ENCODE data around the gene CBX4.

GRCh38 chr17:79875511-79875910, 36.3 kb upstream of the CBX4 start:
- TF ChIP-seq CTCF (optimal IDR thresholded peaks at IDR 0.05 in 1 of 3, IDR thresholded peaks at IDR 0.05 in 1 of 3, conservative IDR thresholded peaks at IDR 0.05 in 1 of 3; ENCODE audit: extremely low read depth in 1 of 3, insufficient read depth in 2 of 3, low read length in 3 of 3) (no peak), EZH2 (IDR thresholded peaks at IDR 0.05; ENCODE audit: low read length) (no peak)

All from keratinocyte (primary cell).